BJ (cell line): ENCODE results near the gene LLGL1. TPM values are rescaled to one million over a fixed set of nuclear protein-coding genes. Genes with fewer than 3 reads are reported as not detected.

Experiments
- CTCF ChIA-PET: fragments of 350-600 bp; formaldehyde crosslinking; extraction: SDS; loops from one replicate; lab custom pipeline; 2021; ENCODE audit warnings: antibody characterized with exemption, inconsistent platforms; lab: Yijun Ruan, JAX
- POLR2A ChIA-PET: fragments of 300-600 bp; sonication (Branson Sonifier 250); formaldehyde crosslinking; extraction: SDS; loops from one replicate; lab custom pipeline; 2021; ENCODE audit warnings: antibody characterized with exemption; lab: Charles Lee
- DNase-seq: peaks from one replicate; pipeline ENCODE4 v3.0.0-alpha.2; 2011; ENCODE audit warnings: low read depth
- H3K27me3 ChIP-seq: 2 replicates; pipeline ENCODE4 v1.6.0; 2011; ENCODE audit warnings: low read length; ENCODE audit not compliant: control insufficient read depth, insufficient read depth
- H3K36me3 ChIP-seq: 2 replicates; pipeline ENCODE4 v1.5.1; 2011; ENCODE audit warnings: low read length; ENCODE audit not compliant: control insufficient read depth, insufficient read depth
- H3K4me3 ChIP-seq: 2 replicates; pipeline ENCODE4 v1.5.1; 2011; ENCODE audit warnings: low read depth, mild to moderate bottlenecking, control low read depth, low read length
- polyA plus RNA-seq: library from polyadenylated mRNA; depleted of rRNA; stranded (reverse); fragments of >200 nt; gene quantifications from 2 replicates; pipeline ENCODE4 v1.2.3, GENCODE V29; 2011
- TF ChIP-seq, protein P1 (sequence below): IDR thresholded peaks from 2 replicates; pipeline ENCODE4 v1.5.1; 2011; ENCODE audit warnings: low read depth, mild to moderate bottlenecking, control low read depth, inconsistent platforms, low read length, moderate library complexity; ENCODE audit not compliant: insufficient read depth

The LLGL1 gene
- polyA plus RNA-seq, 1 experiment: 38.9 TPM

- no peaks in the 10 kb centered on the region for H3K27me3 ChIP-seq
- H3K36me3 ChIP-seq: peaks cover 80% of the 10 kb centered on the region
- H3K4me3 ChIP-seq: no peak overlapping the region
- POLR2A ChIA-PET: no interaction called here
- TF ChIP-seq, protein P1, sequence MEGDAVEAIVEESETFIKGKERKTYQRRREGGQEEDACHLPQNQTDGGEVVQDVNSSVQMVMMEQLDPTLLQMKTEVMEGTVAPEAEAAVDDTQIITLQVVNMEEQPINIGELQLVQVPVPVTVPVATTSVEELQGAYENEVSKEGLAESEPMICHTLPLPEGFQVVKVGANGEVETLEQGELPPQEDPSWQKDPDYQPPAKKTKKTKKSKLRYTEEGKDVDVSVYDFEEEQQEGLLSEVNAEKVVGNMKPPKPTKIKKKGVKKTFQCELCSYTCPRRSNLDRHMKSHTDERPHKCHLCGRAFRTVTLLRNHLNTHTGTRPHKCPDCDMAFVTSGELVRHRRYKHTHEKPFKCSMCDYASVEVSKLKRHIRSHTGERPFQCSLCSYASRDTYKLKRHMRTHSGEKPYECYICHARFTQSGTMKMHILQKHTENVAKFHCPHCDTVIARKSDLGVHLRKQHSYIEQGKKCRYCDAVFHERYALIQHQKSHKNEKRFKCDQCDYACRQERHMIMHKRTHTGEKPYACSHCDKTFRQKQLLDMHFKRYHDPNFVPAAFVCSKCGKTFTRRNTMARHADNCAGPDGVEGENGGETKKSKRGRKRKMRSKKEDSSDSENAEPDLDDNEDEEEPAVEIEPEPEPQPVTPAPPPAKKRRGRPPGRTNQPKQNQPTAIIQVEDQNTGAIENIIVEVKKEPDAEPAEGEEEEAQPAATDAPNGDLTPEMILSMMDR: no peak
- CTCF ChIA-PET: no interaction called here
- no peak for DNase-seq
These were observed 25.3 kb downstream of the LLGL1 start for GRCh38 chr17:18250708-18251107.

GRCh38 chr17:18251204-18251603 lies 25.8 kb downstream of the LLGL1 start:
- CTCF ChIA-PET: interaction anchor here (0.6 kb wide), 1 partner anchor 133 kb away, joined by 7 read pairs; no protein-coding TSS in a partner anchor
- H3K36me3 ChIP-seq: peaks cover 78% of the 10 kb centered on the region
- TF ChIP-seq, protein P1: no peak
- H3K27me3 ChIP-seq: no peaks in the 10 kb centered on the region
- no peak overlapping the region for H3K4me3 ChIP-seq
- DNase-seq: no peak
- POLR2A ChIA-PET: no interaction called here

- POLR2A ChIA-PET: no interaction called here
- Histone ChIP-seq H3K36me3 (peaks cover 76% of the 10 kb centered on the region), H3K4me3 (no peak overlapping the region), H3K27me3 (no peaks in the 10 kb centered on the region)
- TF ChIP-seq, protein P1: no peak
- no peak for DNase-seq
- CTCF ChIA-PET: no interaction called here
These were observed 26.7 kb downstream of the LLGL1 start for GRCh38 chr17:18252160-18252559.

DNA sequence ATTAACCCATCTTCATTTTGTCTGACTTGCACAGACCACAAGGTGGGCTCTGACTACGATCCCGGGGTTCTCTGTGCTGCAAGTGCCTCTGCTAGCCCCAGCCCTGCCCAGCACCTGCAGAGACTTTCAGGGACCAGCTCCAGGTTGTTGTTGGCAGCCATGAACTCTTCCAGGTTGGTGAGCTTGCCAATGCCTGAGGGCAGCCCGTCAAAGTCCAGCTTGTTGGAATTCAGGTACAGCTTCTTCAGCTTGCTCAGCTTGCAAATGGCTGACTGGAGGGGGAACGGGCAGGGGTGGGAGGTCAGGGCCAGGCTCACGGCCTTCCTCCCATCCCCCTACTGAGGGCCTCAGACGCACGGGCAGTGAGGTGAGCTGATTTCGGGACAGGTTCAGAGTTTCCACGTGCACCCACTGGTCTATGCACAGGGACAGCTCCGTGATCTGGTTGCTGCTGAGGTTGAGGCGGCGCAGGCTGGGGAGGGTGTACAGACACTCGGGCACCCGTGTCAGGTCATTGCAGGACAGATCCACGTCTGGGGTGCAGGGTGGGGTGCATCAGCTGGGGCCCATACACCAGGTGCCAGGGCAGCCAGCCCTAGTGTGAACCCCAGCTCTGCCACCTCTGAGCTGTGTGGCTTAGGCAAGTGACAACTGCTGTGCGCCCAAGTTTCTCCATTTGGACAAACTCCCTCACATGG lies 27.9 kb downstream of the LLGL1 start:
- TF ChIP-seq, protein P1: no peak
- POLR2A ChIA-PET: no interaction called here
- CTCF ChIA-PET: no interaction called here
- no peak for DNase-seq
- H3K36me3 ChIP-seq: peaks cover 68% of the 10 kb centered on the region
- H3K27me3 ChIP-seq: no peaks in the 10 kb centered on the region
- no peak overlapping the region for H3K4me3 ChIP-seq

DNA sequence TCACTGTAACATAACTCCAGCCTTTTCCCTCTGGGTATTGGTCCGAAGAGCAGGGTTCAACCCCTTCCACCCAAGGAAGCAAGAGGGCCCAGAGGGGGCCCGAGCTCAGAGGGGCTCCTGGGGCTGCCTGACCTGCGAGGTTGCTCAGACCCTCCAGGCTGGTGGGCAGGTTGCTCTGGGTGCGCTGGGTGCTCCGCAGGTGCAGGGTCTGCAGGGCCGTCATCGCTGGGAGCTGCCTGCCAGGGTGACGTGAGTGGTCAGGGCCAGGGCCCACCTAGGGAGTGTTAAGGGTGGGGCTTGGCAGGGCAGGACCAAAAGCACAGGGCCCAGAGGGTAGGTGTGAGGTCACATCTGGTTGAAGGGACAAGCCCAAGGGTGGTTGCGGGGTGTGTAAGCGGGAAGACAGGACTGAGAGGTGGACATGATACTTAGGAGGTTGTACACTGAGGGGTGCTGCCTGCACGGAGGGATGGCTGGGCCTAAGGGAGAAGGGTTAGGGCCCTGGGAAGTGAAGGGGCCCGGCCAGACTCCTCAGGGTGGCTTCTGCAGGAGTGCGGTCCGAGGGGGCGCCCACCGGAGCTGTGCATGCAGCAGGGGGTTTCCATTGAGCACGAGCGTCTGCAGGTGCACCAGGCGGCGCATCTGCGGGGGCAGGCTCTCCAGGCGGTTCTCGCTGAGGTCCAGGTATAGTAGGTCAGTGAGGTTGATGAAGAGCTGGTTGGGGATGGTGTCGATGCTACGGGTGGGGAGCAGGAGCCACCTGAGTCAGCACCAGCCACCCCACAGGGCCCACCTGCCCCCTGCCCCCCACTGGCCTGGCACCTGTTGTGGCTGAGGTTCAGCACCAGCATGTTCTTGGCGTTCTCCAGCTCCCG lies 28.7 kb downstream of the LLGL1 start:
- ChIA-PET POLR2A (no interaction called here), CTCF (no interaction called here)
- TF ChIP-seq, protein P1: no peak
- DNase-seq: no peak
- Histone ChIP-seq H3K4me3 (no peak overlapping the region), H3K36me3 (peaks cover 60% of the 10 kb centered on the region), H3K27me3 (no peaks in the 10 kb centered on the region)
